Globus pallidus (tissue), 1 donor: ENCODE data around the gene MET.
"Not testable (repeated sequence)": the region's sequence is repeated elsewhere in the genome, so short reads cannot be mapped to it uniquely, and the experiment has no call there.

Source experiments
- DNase-seq: peaks from one replicate; pipeline ENCODE4 v3.0.0-alpha.2; 2015; ENCODE audit warnings: low spot score

Gene MET

GRCh38 chr7:116671681-116672595 is at the start of gene MET:
MET (plus strand) TSS chr7:116672196; CDS start chr7:116699085, 26,889 bp downstream.
- peak; percentile 57 for DNase-seq

- DNase-seq: no peak
Measured at GRCh38 chr7:116626886-116627285, 45.1 kb upstream of the MET start.

DNA sequence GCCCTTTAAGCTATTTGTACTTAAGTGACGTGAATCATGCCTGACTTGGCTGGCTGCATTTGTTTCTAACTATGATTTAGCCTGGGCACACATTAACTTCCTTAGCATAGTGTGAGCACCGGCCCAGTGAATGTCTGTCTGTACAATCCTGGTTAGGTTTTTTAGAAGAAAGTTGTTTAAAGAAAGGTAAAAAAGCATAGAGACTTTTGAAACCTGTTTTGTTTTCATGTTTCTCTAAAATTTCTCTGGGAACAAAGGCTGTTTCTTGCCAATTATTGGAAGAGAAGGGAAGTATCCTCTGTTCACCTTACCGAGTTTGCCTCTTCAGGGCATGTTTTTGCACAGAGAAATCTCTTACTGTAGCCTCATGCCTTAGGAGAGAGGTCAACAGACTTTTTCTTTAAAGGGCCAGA is 42.9 kb upstream of the MET start:
- no peak for DNase-seq

DNA sequence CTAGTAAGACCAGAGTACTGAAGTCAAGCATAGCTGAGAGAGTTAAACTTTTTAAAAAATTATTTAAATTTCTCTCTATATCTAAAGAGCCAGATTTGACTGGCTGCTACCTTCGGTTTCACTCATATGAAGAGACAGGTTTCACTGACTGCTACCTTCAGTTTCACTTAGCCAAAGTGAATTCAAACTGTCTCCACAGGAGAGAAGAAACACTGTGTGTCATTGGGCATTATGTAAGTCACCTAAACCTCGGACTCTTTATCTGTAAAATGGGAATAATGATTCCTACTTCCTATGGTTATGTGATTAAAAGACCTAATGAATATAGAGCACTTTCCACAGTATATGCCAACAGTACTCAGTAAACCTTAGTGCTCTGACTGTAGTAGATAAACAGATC is 41.6 kb upstream of the MET start:
- DNase-seq: no peak

DNA sequence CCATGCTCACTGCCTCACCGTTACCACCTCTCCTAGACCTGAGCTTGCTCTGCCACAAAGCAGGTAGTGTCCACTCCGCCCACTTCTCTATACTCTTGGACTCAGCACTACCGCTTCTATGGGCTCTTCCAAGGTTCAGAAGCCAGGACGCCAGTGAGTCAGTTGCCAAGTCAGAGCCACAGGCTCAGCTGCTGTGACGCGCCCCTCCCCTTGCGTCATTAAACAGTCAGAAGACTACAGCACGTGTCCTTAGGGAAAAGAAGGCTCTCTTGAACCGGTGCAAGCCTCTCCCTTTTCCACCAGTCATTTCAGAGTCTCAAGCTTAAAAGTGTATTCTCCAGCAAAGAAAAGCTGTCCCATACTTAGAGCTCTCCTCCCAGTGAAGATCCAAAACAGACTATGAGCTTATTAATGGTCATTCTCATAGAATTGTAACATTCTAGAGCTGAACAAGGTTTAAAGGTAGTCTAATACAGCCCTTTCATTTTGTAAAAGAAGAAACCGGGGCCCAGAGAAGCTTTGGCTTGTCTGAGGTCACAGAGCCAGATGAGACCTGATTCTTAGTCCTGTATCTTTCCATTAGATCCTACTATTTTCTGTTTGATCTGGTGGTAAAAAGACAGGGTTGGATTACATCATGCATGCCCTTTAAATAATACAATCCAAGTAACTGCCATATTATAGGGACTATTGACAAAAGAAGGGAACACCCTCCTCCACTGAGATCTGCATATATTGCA is 40.9 kb upstream of the MET start:
- no peak for DNase-seq

DNA sequence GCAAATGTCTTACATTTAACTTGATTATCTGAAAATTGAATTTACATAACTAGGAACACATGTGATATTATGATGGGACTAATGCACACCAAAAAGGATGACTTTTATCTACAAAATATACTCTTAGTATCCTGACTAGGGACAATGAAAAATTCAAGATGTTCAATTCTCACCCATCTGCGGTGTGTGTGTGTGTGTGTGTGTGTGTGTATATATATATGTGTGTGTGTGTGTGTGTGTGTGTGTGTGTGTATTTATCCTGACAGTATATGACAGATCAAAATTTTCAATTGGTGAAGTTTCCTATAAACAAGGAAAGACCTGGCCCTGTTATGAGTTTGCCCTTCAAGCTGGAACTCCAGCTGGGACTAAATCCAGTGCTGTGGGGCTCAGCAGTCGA is 40.3 kb upstream of the MET start:
- DNase-seq: no peak

- DNase-seq: no peak
Measured at GRCh38 chr7:116632384-116632783, 39.6 kb upstream of the MET start.

- no peak for DNase-seq
Measured at GRCh38 chr7:116633131-116633988, 38.6 kb upstream of the MET start.

DNA sequence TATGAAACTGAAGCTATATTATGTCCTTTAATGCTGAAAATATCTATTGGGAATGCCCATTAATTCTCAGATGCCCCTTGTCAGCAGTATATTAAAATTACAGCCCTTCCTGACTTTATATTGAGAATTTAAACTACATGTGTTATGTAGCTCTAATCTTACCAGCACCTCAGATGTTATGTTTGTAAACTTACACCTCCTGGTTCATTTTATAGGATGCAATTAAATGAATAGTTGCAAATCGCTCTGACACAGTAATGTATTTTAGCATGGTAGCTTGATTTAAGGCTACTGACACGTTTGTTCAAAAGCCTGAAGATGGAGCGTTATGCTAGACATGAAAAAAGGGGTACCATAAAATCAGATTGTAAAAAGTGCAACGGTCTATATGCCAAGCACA is 35.0 kb upstream of the MET start:
- DNase-seq: no peak

DNA sequence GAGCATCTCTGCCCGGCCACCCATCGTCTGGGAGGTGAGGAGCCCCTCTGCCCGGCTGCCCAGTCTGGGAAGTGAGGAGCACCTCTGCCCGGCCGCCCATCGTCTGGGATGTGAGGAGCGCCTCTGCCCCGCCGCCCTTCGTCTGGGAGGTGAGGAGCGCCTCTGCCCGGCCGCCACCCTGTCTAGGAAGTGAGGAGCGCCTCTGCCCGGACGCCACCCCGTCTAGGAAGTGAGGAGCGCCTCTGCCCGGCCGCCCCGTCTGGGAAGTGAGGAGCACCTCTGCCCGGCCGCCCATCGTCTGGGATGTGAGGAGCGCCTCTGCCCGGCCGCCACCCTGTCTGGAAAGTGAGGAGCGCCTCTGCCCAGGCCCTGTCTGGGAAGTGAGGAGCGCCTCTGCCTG is 33.4 kb upstream of the MET start:
- DNase-seq: not testable (repeated sequence)

GRCh38 chr7:116641551-116642153 is 30.3 kb upstream of the MET start:
- DNase-seq: no peak

- not testable (repeated sequence) for DNase-seq
Measured at GRCh38 chr7:116643148-116643547, 28.8 kb upstream of the MET start.

GRCh38 chr7:116644628-116645027 is 27.4 kb upstream of the MET start:
- no peak for DNase-seq

- DNase-seq: no peak
Measured at GRCh38 chr7:116647290-116647689, 24.7 kb upstream of the MET start.

DNA sequence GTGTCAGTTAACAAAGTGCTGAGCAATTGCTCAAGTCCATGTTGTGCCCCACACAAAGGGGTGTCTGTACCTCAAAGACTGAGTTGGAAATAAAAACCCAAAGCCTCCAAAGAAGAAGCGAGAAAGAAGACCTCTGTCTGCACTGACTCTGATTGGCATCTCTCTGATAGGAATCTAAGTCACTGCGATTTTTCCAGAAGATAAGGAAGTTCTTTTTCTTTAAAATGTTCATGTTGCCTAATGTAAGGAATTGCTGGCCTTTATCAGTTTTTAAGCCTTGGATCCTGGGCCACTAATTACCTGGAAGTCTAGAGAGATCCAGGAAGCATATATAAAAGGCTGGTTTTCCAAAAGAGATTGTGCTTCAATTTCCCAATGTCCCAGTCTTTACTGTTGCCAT is 24.1 kb upstream of the MET start:
- DNase-seq: no peak

DNA sequence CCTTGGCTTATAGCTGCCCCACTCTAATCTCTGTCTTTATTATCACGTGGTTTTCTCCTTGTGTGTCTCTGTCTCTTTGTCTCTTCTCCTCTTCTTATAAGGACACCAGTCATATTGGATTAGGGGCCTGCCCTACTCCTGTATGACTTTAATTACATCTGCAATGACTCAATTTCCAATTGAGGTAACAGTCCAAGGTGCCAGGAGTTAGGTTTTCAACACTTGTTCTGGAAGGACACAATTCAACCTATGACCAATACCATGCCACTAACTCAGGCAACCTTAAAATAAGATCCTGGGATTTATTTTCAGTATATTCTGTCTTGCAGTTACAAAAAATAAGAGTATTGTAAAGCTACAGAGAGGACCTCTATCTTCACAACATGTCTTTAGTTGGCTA is 21.6 kb upstream of the MET start:
- DNase-seq: no peak

- no peak for DNase-seq
Measured at GRCh38 chr7:116652793-116653192, 19.2 kb upstream of the MET start.

GRCh38 chr7:116653204-116653603 is 18.8 kb upstream of the MET start:
- no peak for DNase-seq

DNA sequence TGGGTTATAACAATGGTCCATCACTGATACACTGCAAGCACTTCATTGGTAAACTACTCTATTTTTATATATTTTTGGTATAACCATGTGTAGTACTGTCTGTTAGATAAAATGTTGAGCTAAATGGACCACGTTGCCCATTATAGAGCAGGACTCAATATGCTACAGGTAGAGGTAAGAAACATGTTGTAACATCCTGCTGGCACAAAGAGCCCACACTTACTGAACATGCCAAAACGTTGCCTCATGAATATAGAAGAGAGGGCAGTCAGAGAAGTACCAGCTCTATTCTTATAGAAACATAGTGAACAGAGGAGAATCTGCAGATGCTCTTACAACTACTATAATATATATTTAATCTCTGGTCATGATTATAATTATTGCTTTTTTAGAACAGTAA is 18.4 kb upstream of the MET start:
- no peak for DNase-seq

DNA sequence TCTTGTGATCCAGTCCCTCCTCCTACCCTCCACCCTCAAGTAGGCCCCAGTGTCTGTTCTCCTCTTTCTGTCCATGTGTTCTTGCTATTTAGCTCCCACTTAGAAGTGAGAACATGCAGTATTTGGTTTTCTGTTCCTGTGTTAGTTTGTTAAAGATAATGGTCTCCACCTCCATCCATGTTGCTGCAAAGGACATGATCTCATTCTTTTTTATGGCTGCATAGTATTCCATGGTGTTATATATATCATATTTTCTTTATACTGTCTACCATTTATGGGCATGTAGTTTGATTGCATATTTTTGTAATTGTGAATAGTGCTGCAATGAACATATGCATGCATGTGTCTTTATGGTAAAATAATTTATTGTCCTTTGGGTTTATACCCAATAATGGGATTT is 12.7 kb upstream of the MET start:
- not testable (repeated sequence) for DNase-seq

- DNase-seq: no peak
Measured at GRCh38 chr7:116661865-116662264, 10.1 kb upstream of the MET start.

GRCh38 chr7:116663744-116664143 is 8.3 kb upstream of the MET start:
- DNase-seq: no peak
